Kidney (tissue), 14 donors: Measurements from ENCODE around the gene GRB14. TPM values are rescaled to one million over a fixed set of nuclear protein-coding genes. Genes with fewer than 3 reads are reported as not detected.

Experiments
- DNase-seq, 5 donors: peaks; one replicate each; pipeline ENCODE4 v3.0.0-alpha.2; 2013 to 2020
- FAIRE-seq: peaks from 2 replicates; lab custom pipeline; 2012; peaks lifted over from hg19 to GRCh38; lab: Jason Lieb, UNC
- H3K27ac ChIP-seq, 2 donors: one replicate each; pipeline ENCODE4 v1.7.0; 2013; ENCODE audit warnings: low read depth in 2 of 2, low read length in 2 of 2, inconsistent platforms in 1 of 2
- H3K27me3 ChIP-seq: one replicate; pipeline ENCODE4 v1.7.1; 2013; ENCODE audit warnings: low read length, inconsistent platforms; ENCODE audit not compliant: control insufficient read depth, insufficient read depth
- H3K36me3 ChIP-seq, 3 donors: one replicate each; pipeline versions ENCODE4 v1.7.0 to v1.7.1; 2013; ENCODE audit warnings: low read length in 3 of 3, control low read depth in 1 of 3, inconsistent platforms in 1 of 3; ENCODE audit not compliant: insufficient read depth in 3 of 3, control insufficient read depth in 2 of 3
- H3K4me1 ChIP-seq, 3 donors: one replicate each; pipeline versions ENCODE4 v1.7.0 to v1.7.1; 2013; ENCODE audit warnings: low read length in 3 of 3, inconsistent platforms in 1 of 3, low read depth in 1 of 3; ENCODE audit not compliant: control insufficient read depth in 2 of 3, insufficient read depth in 2 of 3
- H3K4me3 ChIP-seq, 3 donors: one replicate each; pipeline versions ENCODE4 v1.7.0 to v1.8.1; 2013; ENCODE audit warnings: low read length in 3 of 3, control low read depth in 1 of 3, inconsistent platforms in 1 of 3
- H3K9ac ChIP-seq, 3 donors: one replicate each; pipeline versions ENCODE4 v1.7.0 to v1.7.1; 2013; ENCODE audit warnings: low read length in 3 of 3, control low read depth in 1 of 3, inconsistent platforms in 1 of 3
- H3K9me3 ChIP-seq, 3 donors: one replicate each; pipeline versions ENCODE4 v1.7.0 to v1.7.1; 2013; ENCODE audit warnings: low read length in 3 of 3, control low read depth in 1 of 3, inconsistent platforms in 1 of 3; ENCODE audit not compliant: control insufficient read depth in 2 of 3, insufficient read depth in 1 of 3
- CTCF ChIP-seq: IDR thresholded peaks from 3 replicates; pipeline ENCODE4 v1.5.1; 2012; ENCODE audit warnings: mild to moderate bottlenecking, moderate library complexity, borderline replicate concordance; ENCODE audit not compliant: insufficient read depth; ENCODE audit errors: extremely low read depth
- intact Hi-C: fragments of 100-400 bp; cut with DNase I; formaldehyde crosslinking; loops from one replicate; pipeline ENCODE4 v1.11.1; 2022
- polyA plus RNA-seq: library from polyadenylated mRNA; stranded (reverse); fragments of 350-450 nt; fragmentation: Illumina TruSeq; extraction: RNeasy Lipid Tissue Mini Kit (QIAGEN cat#74804); gene quantifications from one replicate; pipeline ENCODE4 v1.2.3, GENCODE V29; 2014; ENCODE audit warnings: low read depth, low replicate concordance; ENCODE audit not compliant: insufficient read depth
- total RNA-seq: library from RNA; stranded (reverse); fragmentation: NEBNext Ultra II Directional; extraction: Animal tissue kit (Norgen Biotek cat#: 25700); gene quantifications from one replicate; pipeline ENCODE4 v1.2.1, GENCODE V29; 2021
- donor health status: control.
- donor health status: control.
- donor health status: control.
- donor health status: control.
- donor health status: control.
- donor health status: DM: yes; HTN: yes; CAD: no.
- donor health status: Normal renal cell carcinoma (clear cell type).

The GRB14 gene
- total and polyA plus RNA-seq, 2 donors from 2014 or later: 41.7 to 71.3 TPM

DNA sequence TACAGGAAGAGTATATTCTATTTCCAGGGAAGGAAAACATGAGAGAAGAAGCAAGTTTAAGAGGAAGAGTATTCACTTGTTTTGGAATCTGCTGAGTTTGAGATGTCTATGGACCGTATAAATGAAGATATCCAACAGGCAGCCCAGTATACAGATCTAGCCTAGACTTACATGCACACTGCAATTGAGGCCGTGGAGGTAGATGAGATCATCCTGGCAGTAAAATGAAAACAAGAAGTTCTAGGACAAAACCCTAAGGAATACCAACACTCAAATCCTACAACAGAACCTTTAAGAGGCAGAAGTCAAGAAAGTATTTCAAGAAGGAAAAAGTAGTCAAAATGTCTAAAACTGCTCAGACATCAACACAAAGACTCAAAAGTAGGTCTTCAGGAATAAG, 16.0 kb downstream of the GRB14 start:
- no peak overlapping the region for H3K27ac ChIP-seq
- H3K4me1 ChIP-seq: no peaks in the 10 kb centered on the region
- intact Hi-C loops: no loop called here
- H3K9ac ChIP-seq: no peak overlapping the region
- no peak overlapping the region for H3K4me3 ChIP-seq
- no peak for FAIRE-seq
- no peaks in the 10 kb centered on the region for H3K27me3 ChIP-seq
- no peak for TF ChIP-seq CTCF
- no peak for DNase-seq
- H3K9me3 ChIP-seq: no peaks in the 10 kb centered on the region
- no peaks in the 10 kb centered on the region for H3K36me3 ChIP-seq

DNA sequence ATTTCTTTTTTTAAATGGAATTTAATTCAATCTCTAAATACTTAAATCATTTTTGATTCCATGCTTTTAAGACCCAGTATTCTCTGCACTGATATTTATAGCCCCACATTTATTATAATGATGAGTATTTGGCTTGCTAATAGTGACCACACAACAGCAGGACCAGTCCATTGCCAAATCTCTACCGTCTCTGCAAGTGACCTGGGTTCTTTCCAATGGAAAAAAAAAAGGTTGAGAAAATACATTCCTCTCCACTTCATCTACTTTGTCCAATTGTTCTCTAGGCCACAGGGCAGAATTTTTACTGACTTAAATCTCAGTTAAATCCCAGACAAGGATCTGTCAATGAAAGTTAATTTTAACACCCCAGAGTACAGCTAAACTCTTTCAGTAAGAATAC, 20.5 kb downstream of the GRB14 start:
- TF ChIP-seq CTCF: no peak
- intact Hi-C loops: no loop called here
- no peaks in the 10 kb centered on the region for H3K27me3 ChIP-seq
- no peaks in the 10 kb centered on the region for H3K9me3 ChIP-seq
- FAIRE-seq: no peak
- H3K36me3 ChIP-seq: no peaks in the 10 kb centered on the region
- DNase-seq: no peak
- no peak overlapping the region for H3K4me3 ChIP-seq
- H3K9ac ChIP-seq: no peak overlapping the region
- no peak overlapping the region for H3K27ac ChIP-seq
- no peaks in the 10 kb centered on the region for H3K4me1 ChIP-seq

- no peak overlapping the region for H3K27ac ChIP-seq
- DNase-seq (peak in 3 of 5 donors; percentile 34 to 72 (median 69)), FAIRE-seq (peak; percentile 94)
- H3K9me3 ChIP-seq: no peaks in the 10 kb centered on the region
- no peaks in the 10 kb centered on the region for H3K4me1 ChIP-seq
- H3K36me3 ChIP-seq: no peaks in the 10 kb centered on the region
- H3K9ac ChIP-seq: no peak overlapping the region
- no peak overlapping the region for H3K4me3 ChIP-seq
- intact Hi-C loops: no loop called here
- no peaks in the 10 kb centered on the region for H3K27me3 ChIP-seq
- peak; percentile 68 for TF ChIP-seq CTCF
Observed at GRCh38 chr2:164599954-164600589, 21.2 kb downstream of the GRB14 start.

DNA sequence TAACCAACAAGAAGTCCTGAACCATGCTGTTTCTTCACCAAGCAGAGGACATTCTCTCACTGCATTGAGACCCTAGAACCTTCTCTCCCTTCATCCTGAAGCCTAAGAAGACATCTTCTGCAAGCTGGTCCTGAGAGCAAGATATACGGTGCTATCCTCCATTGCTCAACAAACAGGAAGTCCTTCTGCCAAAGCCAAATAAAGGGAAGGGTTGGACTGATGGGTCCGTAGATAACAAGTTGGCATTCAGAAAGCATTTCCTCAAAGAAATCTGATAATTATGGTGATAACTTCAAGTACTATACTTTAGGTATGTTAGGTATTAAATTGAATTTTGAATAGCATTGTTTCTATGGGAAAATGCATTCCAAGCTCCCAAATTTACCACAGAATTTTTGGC, 23.3 kb downstream of the GRB14 start:
- Histone ChIP-seq H3K4me3 (no peak overlapping the region), H3K27ac (no peak overlapping the region), H3K27me3 (no peaks in the 10 kb centered on the region), H3K9ac (no peak overlapping the region), H3K36me3 (no peaks in the 10 kb centered on the region), H3K9me3 (no peaks in the 10 kb centered on the region), H3K4me1 (no peaks in the 10 kb centered on the region)
- DNase-seq (no peak), FAIRE-seq (no peak)
- no peak for TF ChIP-seq CTCF
- intact Hi-C loops: no loop called here
